SJCRH30 (cell line): ENCODE results near the gene KCND1. TPM values are rescaled to one million over a fixed set of nuclear protein-coding genes. Genes with fewer than 3 reads are reported as not detected.
"Not testable (repeated sequence)": the region's sequence is repeated elsewhere in the genome, so short reads cannot be mapped to it uniquely, and the experiment has no call there.

ENCODE experiments used
- DNase-seq, 2 experiments: peaks; one replicate each; pipeline ENCODE4 v3.0.0-alpha.2; 2015 to 2020
- H3K27ac ChIP-seq: fragments of 250-450 bp; sonication (Bioruptor Pico); 2 replicates; pipeline ENCODE4 v1.5.1; 2020; ENCODE audit warnings: mild to moderate bottlenecking, moderate library complexity
- H3K27me3 ChIP-seq: fragments of 250-450 bp; sonication (Bioruptor Pico); 2 replicates; pipeline ENCODE4 v1.5.1; 2020; ENCODE audit warnings: mild to moderate bottlenecking, moderate library complexity
- H3K36me3 ChIP-seq: fragments of 250-450 bp; sonication (Bioruptor Pico); 2 replicates; pipeline ENCODE4 v1.5.1; 2020; ENCODE audit warnings: mild to moderate bottlenecking, moderate library complexity
- H3K4me1 ChIP-seq: fragments of 250-450 bp; sonication (Bioruptor Pico); 2 replicates; pipeline ENCODE4 v1.5.1; 2020; ENCODE audit warnings: mild to moderate bottlenecking, moderate library complexity
- H3K4me3 ChIP-seq: fragments of 250-450 bp; sonication (Bioruptor Pico); 2 replicates; pipeline ENCODE4 v1.5.1; 2020; ENCODE audit warnings: mild to moderate bottlenecking, moderate library complexity
- H3K9me3 ChIP-seq: fragments of 250-450 bp; sonication (Bioruptor Pico); replicated peaks from 2 replicates; pipeline ENCODE4 v1.5.1; 2020; ENCODE audit warnings: mild to moderate bottlenecking, moderate library complexity
- total RNA-seq: library from RNA; depleted of rRNA; stranded (reverse); fragments of >200 nt; shearing (Covaris generic); gene quantifications from 2 replicates; pipeline ENCODE4 v1.2.3, GENCODE V29; 2014

KCND1 gene
- total RNA-seq, 1 experiment from 2014 or later = 0.12 TPM

DNA sequence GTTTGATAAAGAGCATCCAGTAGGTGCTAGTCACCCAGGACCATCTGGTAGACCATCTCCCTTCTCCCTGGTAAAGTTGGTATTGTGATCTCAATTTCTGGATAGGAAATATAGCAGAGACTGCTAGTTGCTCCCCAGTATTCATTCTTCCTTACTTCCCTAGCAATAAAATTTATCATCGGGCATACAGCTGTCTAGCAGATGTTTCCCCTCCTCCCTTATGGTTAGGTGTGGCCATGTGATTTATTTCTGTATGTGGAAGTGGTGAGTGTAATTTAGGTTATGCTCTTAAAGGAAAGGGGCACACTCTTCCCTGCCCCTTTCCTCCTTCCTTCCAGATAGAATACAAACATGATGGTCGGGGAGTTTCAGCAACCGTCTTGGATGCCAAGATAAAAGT, 12.3 kb upstream of the KCND1 start:
- Histone ChIP-seq H3K27ac (no peak overlapping the region), H3K36me3 (no peaks in the 10 kb centered on the region; the same call in 1 of the 2 replicates), H3K27me3 (no peaks in the 10 kb centered on the region), H3K4me3 (no peak overlapping the region), H3K9me3 (no peaks in the 10 kb centered on the region), H3K4me1 (no peaks in the 10 kb centered on the region)
- DNase-seq = no peak

DNA sequence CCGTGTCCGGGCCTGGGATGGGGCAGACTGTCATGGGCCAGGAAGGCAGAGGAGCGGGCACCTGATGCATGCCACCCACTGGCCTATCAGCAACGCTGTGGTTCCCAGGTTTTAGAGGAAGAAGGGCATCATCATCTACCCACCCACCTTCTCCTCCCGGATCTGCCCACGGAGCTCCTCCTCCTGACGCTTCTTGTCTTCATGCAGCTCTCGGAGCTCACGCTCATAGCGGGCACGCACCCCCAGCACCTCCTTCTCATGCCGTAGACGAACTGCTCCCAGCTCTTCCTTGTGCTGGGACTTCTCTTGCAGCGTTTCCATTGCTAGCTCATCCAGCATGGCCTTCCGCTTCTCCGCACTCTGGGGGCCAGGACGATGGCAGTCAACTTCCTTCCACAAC, 11.4 kb upstream of the KCND1 start:
- Histone ChIP-seq H3K4me1 (no peaks in the 10 kb centered on the region), H3K9me3 (no peaks in the 10 kb centered on the region), H3K36me3 (no peaks in the 10 kb centered on the region; the same call in 1 of the 2 replicates), H3K27me3 (no peaks in the 10 kb centered on the region), H3K4me3 (no peak overlapping the region), H3K27ac (no peak overlapping the region)
- no peak for DNase-seq

DNA sequence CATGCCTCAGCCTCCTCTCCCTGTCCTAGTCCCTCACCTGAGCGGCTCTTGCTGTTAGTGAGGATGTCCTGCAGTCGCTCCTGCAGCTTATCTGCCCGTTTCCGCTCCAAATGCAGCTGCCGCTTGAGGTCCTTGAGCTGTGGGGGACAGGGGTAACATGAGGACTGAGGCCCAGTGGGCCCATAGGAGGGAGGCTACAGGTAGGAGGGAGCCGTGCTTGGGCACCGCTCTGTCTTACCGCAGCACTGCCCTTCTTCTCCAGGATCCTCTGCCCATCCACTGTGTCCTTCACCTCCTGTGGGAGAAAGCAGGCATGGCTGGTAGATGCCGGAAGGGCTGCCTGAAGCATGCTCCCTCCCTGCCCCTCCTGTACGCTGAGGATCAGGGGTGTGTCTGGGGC, 9.5 kb upstream of the KCND1 start:
- Histone ChIP-seq H3K4me1 (no peaks in the 10 kb centered on the region), H3K4me3 (no peak overlapping the region), H3K27ac (no peak overlapping the region), H3K27me3 (no peaks in the 10 kb centered on the region), H3K9me3 (no peaks in the 10 kb centered on the region), H3K36me3 (no peaks in the 10 kb centered on the region; the same call in 1 of the 2 replicates)
- DNase-seq = no peak

- H3K4me3 ChIP-seq, H3K4me1 ChIP-seq, H3K27ac ChIP-seq, H3K36me3 ChIP-seq, DNase-seq, H3K27me3 ChIP-seq, H3K9me3 ChIP-seq: not testable (repeated sequence)
These were observed 8.7 kb upstream of the KCND1 start for GRCh38 chrX:48980341-48980740.

DNA sequence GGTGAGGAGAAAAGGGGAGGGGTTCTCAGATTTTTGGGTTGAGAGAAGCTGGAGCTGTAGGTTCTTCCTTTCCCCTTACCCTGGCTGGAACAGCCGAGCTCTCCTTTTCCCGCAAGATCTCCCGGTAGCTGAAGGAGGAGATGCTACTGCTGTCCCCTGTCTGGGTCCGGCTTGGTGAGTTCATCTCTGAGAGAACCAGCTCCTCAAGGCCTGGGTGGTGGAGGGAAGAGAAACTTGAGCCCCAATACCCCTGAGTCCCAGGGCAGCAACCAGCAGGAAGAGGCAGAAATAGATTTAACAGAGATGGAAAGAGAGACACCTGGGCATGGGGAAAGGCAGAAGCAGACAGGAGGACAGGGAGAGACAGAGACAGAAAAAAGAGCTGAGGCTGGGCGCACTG, 6.6 kb upstream of the KCND1 start:
- DNase-seq = no peak
- Histone ChIP-seq H3K4me3 (no peak overlapping the region), H3K27me3 (no peaks in the 10 kb centered on the region), H3K27ac (no peak overlapping the region), H3K36me3 (no peaks in the 10 kb centered on the region; the same call in 1 of the 2 replicates), H3K9me3 (no peaks in the 10 kb centered on the region), H3K4me1 (no peaks in the 10 kb centered on the region)

- Histone ChIP-seq H3K4me1 (no peaks in the 10 kb centered on the region), H3K4me3 (no peak overlapping the region), H3K36me3 (no peaks in the 10 kb centered on the region; the same call in 1 of the 2 replicates), H3K27ac (no peak overlapping the region), H3K27me3 (no peaks in the 10 kb centered on the region), H3K9me3 (no peaks in the 10 kb centered on the region)
- no peak for DNase-seq
These were observed 4.4 kb upstream of the KCND1 start for GRCh38 chrX:48976086-48976485.

- H3K27me3 ChIP-seq = no peaks in the 10 kb centered on the region
- H3K9me3 ChIP-seq = no peaks in the 10 kb centered on the region
- no peak overlapping the region for H3K4me3 ChIP-seq
- H3K4me1 ChIP-seq = no peaks in the 10 kb centered on the region
- no peak overlapping the region for H3K27ac ChIP-seq
- no peaks in the 10 kb centered on the region; the same call in 1 of the 2 replicates for H3K36me3 ChIP-seq
- no peak for DNase-seq
These were observed 3.9 kb upstream of the KCND1 start for GRCh38 chrX:48975541-48975940.

DNA sequence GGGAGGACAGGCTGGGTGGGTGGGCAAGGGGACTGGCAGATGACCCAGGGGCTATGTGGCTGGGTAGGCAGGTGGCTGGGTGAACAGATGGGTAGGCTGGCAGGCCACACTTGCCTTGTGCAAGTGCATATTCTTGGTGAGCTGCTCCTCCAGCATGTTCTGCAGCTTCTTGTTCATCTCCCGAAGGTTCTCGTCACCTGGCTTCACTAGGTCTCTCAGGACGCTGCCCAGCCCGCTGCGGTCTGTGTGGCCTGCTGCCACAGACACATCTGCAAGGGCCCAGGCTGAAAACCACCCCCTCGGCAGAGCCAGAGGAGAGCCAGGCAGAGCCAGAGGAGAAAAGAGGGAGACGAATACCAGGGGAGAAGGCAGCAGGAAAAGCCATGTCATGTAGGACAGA, 3.4 kb upstream of the KCND1 start:
- Histone ChIP-seq H3K36me3 (no peaks in the 10 kb centered on the region), H3K4me1 (no peaks in the 10 kb centered on the region), H3K27me3 (no peaks in the 10 kb centered on the region), H3K9me3 (no peaks in the 10 kb centered on the region), H3K27ac (no peak overlapping the region), H3K4me3 (no peak overlapping the region)
- DNase-seq = no peak

DNA sequence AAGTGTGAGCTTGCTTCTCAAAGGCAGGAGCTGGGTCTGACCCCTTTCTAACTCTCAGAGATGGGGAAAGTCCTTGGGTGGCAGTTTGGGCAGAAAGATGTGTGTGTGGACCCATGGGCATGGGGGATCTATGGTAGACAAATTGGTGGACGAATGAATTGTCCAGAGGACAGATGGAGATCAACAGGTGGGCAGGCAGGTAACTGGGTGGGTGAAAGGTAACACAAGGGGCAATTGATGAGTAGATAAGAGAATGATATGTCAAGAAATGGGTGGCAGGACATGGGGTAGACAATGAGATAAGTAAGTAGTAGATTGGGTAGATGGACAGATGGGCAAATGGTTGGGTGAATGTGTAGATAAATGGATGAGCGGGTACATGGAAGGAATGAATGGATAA, 2.9 kb upstream of the KCND1 start:
- Histone ChIP-seq H3K4me1 (no peaks in the 10 kb centered on the region), H3K27me3 (no peaks in the 10 kb centered on the region), H3K4me3 (no peak overlapping the region), H3K27ac (no peak overlapping the region), H3K36me3 (no peaks in the 10 kb centered on the region), H3K9me3 (no peaks in the 10 kb centered on the region)
- no peak for DNase-seq

DNA sequence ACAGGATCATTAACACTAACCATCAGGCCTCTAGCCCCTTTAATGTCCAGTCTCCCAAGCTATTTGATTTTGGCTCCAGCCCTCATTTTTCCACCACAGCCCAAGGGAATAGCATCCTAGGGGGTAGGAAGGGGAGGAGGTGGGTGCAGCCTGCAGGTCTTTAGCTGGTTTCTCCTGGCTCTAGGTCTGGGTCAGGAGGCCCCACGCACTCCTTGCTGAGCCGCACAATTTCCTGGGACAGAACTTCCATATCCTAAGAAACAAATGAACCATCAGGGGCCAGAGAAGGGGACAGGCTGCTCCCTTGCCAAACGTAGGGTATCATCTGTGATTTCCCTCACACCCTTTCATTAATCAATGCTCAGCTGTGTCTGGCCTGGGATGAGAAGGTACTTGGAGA, 2.4 kb upstream of the KCND1 start:
- Histone ChIP-seq H3K36me3 (no peaks in the 10 kb centered on the region), H3K27ac (no peak overlapping the region), H3K4me1 (no peaks in the 10 kb centered on the region), H3K27me3 (no peaks in the 10 kb centered on the region), H3K4me3 (no peak overlapping the region), H3K9me3 (no peaks in the 10 kb centered on the region)
- DNase-seq = no peak

- DNase-seq = peak; percentile 8 to 35
These were observed 848 bp upstream of the KCND1 start for GRCh38 chrX:48972220-48973164.

GRCh38 chrX:48969471-48969870, 2.2 kb downstream of the KCND1 start:
- DNase-seq = no peak
- Histone ChIP-seq H3K36me3 (no peaks in the 10 kb centered on the region), H3K9me3 (no peaks in the 10 kb centered on the region), H3K4me3 (no peak overlapping the region), H3K27me3 (no peaks in the 10 kb centered on the region), H3K27ac (no peak overlapping the region), H3K4me1 (no peaks in the 10 kb centered on the region)

More at GRCh38 chrX:48972220-48973164, 848 bp upstream of the KCND1 start:
- Histone ChIP-seq H3K27ac (no peak overlapping the region), H3K36me3 (no peaks in the 10 kb centered on the region), H3K4me3 (no peak overlapping the region), H3K9me3 (no peaks in the 10 kb centered on the region), H3K27me3 (no peaks in the 10 kb centered on the region), H3K4me1 (no peaks in the 10 kb centered on the region)

GRCh38 chrX:48968377-48968776, 3.3 kb downstream of the KCND1 start:
- Histone ChIP-seq H3K9me3 (no peaks in the 10 kb centered on the region), H3K36me3 (no peaks in the 10 kb centered on the region), H3K27me3 (no peaks in the 10 kb centered on the region), H3K4me1 (no peaks in the 10 kb centered on the region), H3K27ac (no peak overlapping the region), H3K4me3 (no peak overlapping the region)
- DNase-seq = no peak

- Histone ChIP-seq H3K4me3 (no peak overlapping the region), H3K27ac (no peak overlapping the region), H3K27me3 (no peaks in the 10 kb centered on the region), H3K9me3 (no peaks in the 10 kb centered on the region), H3K4me1 (no peaks in the 10 kb centered on the region), H3K36me3 (no peaks in the 10 kb centered on the region)
- DNase-seq = no peak
These were observed 4.7 kb downstream of the KCND1 start for GRCh38 chrX:48966796-48967579.

GRCh38 chrX:48965959-48966358, 5.7 kb downstream of the KCND1 start:
- Histone ChIP-seq H3K9me3 (no peaks in the 10 kb centered on the region), H3K27me3 (no peaks in the 10 kb centered on the region), H3K36me3 (no peaks in the 10 kb centered on the region), H3K4me3 (no peak overlapping the region), H3K27ac (no peak overlapping the region), H3K4me1 (no peaks in the 10 kb centered on the region)
- no peak for DNase-seq
